GM18502 (cell line): ENCODE measurements around the gene SRSF2.
"Not testable (repeated sequence)": the region's sequence is repeated elsewhere in the genome, so short reads cannot be mapped to it uniquely, and the experiment has no call there.

ENCODE experiments used
- ATAC-seq: cut with Tn5 transposase; IDR thresholded peaks from one replicate; pipeline ENCODE4 v1.9.1; 2021; ENCODE audit warnings: mild to moderate bottlenecking; ENCODE audit not compliant: unreplicated experiment, poor library complexity

SRSF2 gene

GRCh38 chr17:76722977-76723376, 14.2 kb downstream of the SRSF2 start:
- not testable (repeated sequence) for ATAC-seq

GRCh38 chr17:76722279-76722678, 14.9 kb downstream of the SRSF2 start:
- no peak for ATAC-seq

- ATAC-seq: no peak
Observed at GRCh38 chr17:76721463-76721862, 15.7 kb downstream of the SRSF2 start.

- no peak for ATAC-seq
Observed at GRCh38 chr17:76720941-76721340, 16.2 kb downstream of the SRSF2 start.

GRCh38 chr17:76720211-76720610, 16.9 kb downstream of the SRSF2 start:
- no peak for ATAC-seq

- ATAC-seq: no peak
Observed at GRCh38 chr17:76718516-76718915, 18.6 kb downstream of the SRSF2 start.

GRCh38 chr17:76716839-76717215, 20.3 kb downstream of the SRSF2 start:
- no peak for ATAC-seq

GRCh38 chr17:76716146-76716838, 20.8 kb downstream of the SRSF2 start:
- ATAC-seq: no peak

- ATAC-seq: no peak
Observed at GRCh38 chr17:76715496-76715830, 21.7 kb downstream of the SRSF2 start.

- ATAC-seq: no peak
Observed at GRCh38 chr17:76714822-76715495, 22.2 kb downstream of the SRSF2 start.

GRCh38 chr17:76714336-76714735, 22.8 kb downstream of the SRSF2 start:
- ATAC-seq: no peak

- no peak for ATAC-seq
Observed at GRCh38 chr17:76713765-76714164, 23.4 kb downstream of the SRSF2 start.

GRCh38 chr17:76712321-76712720, 24.8 kb downstream of the SRSF2 start:
- not testable (repeated sequence) for ATAC-seq

- no peak for ATAC-seq
Observed at GRCh38 chr17:76710863-76711611, 26.1 kb downstream of the SRSF2 start, which contains the start of gene MXRA7. Gene MXRA7, minus strand, starts transcription at chr17:76710965. Its CDS starts 19 bp downstream, at chr17:76710946.

- not testable (repeated sequence) for ATAC-seq
Observed at GRCh38 chr17:76709951-76710862, 26.9 kb downstream of the SRSF2 start.

GRCh38 chr17:76709077-76709950, 27.8 kb downstream of the SRSF2 start:
- ATAC-seq: no peak

GRCh38 chr17:76707985-76708807, 28.9 kb downstream of the SRSF2 start:
- no peak for ATAC-seq

GRCh38 chr17:76706817-76707216, 30.3 kb downstream of the SRSF2 start:
- no peak for ATAC-seq

GRCh38 chr17:76704805-76705204, 32.3 kb downstream of the SRSF2 start:
- no peak for ATAC-seq
